ENCODE data around the gene PANX2. TPM values are rescaled to one million over a fixed set of nuclear protein-coding genes. Genes with fewer than 3 reads are reported as not detected.

PANX2 gene
- total RNA-seq, 1 donor: under 0.01 TPM

DNA sequence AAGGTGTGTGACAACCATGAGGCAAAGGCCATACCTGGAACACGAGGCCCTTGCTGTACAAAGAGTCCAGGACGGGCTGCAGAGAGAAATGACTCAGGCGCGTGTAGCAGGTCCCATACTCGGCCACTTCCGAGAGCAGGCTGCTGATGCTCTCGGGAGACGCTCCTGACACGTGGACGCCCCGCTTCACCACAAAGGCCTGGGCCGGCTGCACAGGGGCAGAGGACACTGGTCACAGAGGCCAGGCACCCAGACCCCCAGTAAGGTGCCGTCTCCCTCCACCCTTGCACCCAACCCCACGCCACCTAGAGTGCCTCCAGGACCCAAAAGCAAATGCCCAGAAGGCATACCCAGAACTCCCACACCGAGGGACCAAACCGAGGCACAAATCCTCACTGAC lies 58.8 kb downstream of the PANX2 start:
- Histone ChIP-seq H3K36me3 (ENCODE audit: insufficient read depth, low read length) (peaks cover 22% of the 10 kb centered on the region), H3K27ac (ENCODE audit: low read depth, low read length) (no peak overlapping the region), H3K9me3 (ENCODE audit: low read depth, low read length) (no peaks in the 10 kb centered on the region), H3K79me2 (ENCODE audit: insufficient read depth, low read length) (peaks cover 14% of the 10 kb centered on the region), H2AFZ (ENCODE audit: low read length) (no peak overlapping the region), H4K20me1 (ENCODE audit: insufficient read depth, low read length) (peaks cover 9% of the 10 kb centered on the region), H3K4me3 (ENCODE audit: insufficient read depth, low read length) (no peak overlapping the region), H3K4me2 (ENCODE audit: insufficient read depth, low read length) (no peak overlapping the region), H3K27me3 (ENCODE audit: insufficient read depth, low read length) (no peaks in the 10 kb centered on the region), H3K4me1 (ENCODE audit: insufficient read depth, low read length) (no peaks in the 10 kb centered on the region)
- TF ChIP-seq, protein P1, sequence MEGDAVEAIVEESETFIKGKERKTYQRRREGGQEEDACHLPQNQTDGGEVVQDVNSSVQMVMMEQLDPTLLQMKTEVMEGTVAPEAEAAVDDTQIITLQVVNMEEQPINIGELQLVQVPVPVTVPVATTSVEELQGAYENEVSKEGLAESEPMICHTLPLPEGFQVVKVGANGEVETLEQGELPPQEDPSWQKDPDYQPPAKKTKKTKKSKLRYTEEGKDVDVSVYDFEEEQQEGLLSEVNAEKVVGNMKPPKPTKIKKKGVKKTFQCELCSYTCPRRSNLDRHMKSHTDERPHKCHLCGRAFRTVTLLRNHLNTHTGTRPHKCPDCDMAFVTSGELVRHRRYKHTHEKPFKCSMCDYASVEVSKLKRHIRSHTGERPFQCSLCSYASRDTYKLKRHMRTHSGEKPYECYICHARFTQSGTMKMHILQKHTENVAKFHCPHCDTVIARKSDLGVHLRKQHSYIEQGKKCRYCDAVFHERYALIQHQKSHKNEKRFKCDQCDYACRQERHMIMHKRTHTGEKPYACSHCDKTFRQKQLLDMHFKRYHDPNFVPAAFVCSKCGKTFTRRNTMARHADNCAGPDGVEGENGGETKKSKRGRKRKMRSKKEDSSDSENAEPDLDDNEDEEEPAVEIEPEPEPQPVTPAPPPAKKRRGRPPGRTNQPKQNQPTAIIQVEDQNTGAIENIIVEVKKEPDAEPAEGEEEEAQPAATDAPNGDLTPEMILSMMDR (IDR thresholded peaks at IDR 0.05; ENCODE audit: extremely low read depth, low read depth, low read length): no peak
- no peak for DNase-seq (ENCODE audit: insufficient read length, low spot score, missing footprints)

Other genes starting within 250 kb of the PANX2 start
- 14.4 and 19.9 TPM in 2 replicates for gene PIM3, start 210.0 kb upstream of the PANX2 start, total RNA-seq
- gene IL17REL, start 158.0 kb upstream of the PANX2 start, total RNA-seq: not detected in 2 replicates
- gene TTLL8, start 112.4 kb upstream of the PANX2 start, total RNA-seq: not detected in 2 replicates
- gene MLC1, start 85.3 kb upstream of the PANX2 start, total RNA-seq: under 0.01 and 0.88 TPM in 2 replicates
- gene MOV10L1, start 80.7 kb upstream of the PANX2 start, total RNA-seq: 0.36 and 0.59 TPM in 2 replicates
- 13.6 and 13.8 TPM in 2 replicates for gene TRABD, start 15.2 kb downstream of the PANX2 start, total RNA-seq
- 13.0 and 15.6 TPM in 2 replicates for gene SELENOO, start 30.3 kb downstream of the PANX2 start, total RNA-seq
- 26.5 and 28.2 TPM in 2 replicates for gene TUBGCP6, start 74.3 kb downstream of the PANX2 start, total RNA-seq
- 19.2 and 20.6 TPM in 2 replicates for gene HDAC10, start 80.5 kb downstream of the PANX2 start, total RNA-seq
- gene MAPK12, start 91.0 kb downstream of the PANX2 start, total RNA-seq: 24.8 and 34.0 TPM in 2 replicates
- 2.9 and 6.2 TPM in 2 replicates for gene MAPK11, start 99.6 kb downstream of the PANX2 start, total RNA-seq
- 166 and 209 TPM in 2 replicates for gene PLXNB2, start 136.9 kb downstream of the PANX2 start, total RNA-seq
- 5.9 and 6.5 TPM in 2 replicates for gene DENND6B, start 156.3 kb downstream of the PANX2 start, total RNA-seq
- gene PPP6R2, start 172.6 kb downstream of the PANX2 start, total RNA-seq: 51.0 and 61.2 TPM in 2 replicates